HPDE6-E6E7 (cell line): Measurements from ENCODE around the gene MED19.
A peak's percentile ranks its signal among the peaks of the same experiment; 100 is the strongest.
"Not testable (repeated sequence)": the region's sequence is repeated elsewhere in the genome, so short reads cannot be mapped to it uniquely, and the experiment has no call there.

Experiments
- DNase-seq: peaks from one replicate; pipeline ENCODE4 v3.0.0; 2011; ENCODE audit warnings: missing footprints; ENCODE audit errors: extremely low spot score

MED19 gene

GRCh38 chr11:57705432-57705831, 6.6 kb downstream of the MED19 start:
- not testable (repeated sequence) for DNase-seq

GRCh38 chr11:57704932-57705331, 7.1 kb downstream of the MED19 start:
- no peak for DNase-seq

DNA sequence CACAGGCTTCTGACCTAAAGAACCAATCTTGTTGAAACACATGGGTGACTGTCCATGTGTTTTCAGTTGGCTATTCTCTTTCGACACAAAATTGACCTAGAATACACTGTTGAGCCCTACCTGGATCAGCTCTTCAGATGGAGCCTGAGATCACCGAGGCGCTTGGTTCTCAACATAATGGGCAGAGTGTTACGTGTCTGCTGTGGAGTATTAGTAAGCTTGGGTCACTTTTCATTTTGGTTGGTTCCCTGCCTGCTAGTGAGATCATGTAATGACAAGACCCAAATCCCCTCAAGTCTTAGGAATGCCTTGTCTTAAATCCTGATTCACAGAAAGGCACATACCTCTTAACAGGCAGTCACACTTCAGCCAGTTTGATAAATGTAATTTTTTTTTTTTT, 8.7 kb downstream of the MED19 start:
- no peak for DNase-seq

DNA sequence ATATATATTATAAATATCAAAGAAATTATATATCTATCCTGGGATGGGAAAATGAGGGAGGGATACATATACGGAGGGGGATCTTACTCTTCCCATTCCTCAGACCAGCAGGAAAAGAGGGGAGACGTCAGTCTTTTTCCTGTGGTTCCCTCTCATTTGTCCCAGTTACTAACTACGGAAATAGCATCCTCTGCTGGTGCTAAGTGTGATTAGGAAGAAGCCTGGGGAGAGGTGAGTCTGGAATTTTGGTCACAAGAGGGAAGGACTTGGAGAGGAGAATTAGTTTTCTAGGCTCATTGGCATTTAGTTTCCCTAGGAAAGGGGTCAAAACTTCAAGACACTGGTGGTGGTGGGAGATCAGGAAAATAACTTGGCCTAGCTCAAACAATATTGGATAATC, 11.6 kb downstream of the MED19 start:
- DNase-seq, result no peak

DNA sequence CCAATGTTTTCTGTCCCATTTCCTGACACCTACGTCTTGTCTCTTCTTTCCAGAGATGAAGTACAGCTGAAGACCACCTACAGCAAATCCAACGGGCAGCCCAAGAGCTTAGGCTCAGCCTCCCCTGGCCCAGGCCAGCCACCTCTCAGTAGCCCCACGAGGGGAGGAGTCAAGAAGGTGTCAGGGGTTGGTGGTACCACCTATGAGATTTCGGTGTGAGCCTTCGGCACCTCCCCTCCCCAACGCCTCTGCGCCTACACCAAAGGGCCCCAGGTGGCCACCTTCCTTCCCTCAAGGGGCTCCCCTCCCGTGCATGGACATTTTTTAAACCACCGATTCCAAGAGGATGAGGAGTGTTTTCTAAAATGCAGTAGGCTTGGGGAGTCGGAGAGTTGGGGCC, 12.2 kb downstream of the MED19 start:
- no peak for DNase-seq

GRCh38 chr11:57698843-57699365, 13.1 kb downstream of the MED19 start:
- DNase-seq, result no peak

DNA sequence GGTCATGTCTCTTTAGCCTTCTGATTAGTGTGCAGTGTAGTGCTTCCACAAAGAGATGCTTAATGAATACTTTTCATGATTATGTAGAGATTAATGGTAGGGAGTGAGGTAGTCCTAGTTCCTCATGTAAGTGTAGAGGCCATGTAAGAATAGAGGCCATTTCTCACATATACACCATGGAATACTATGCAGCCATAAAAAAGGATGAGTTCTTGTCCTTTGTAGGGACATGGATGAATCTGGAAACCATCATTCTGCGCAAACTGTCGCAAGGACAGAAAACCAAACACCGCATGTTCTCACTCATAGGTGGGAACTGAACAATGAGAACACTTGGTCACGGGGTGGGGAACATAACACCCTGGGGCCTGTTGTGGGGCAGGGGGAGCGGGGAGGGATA, 21.5 kb downstream of the MED19 start:
- not testable (repeated sequence) for DNase-seq

- no peak for DNase-seq
Observed at GRCh38 chr11:57681168-57681567, 30.8 kb downstream of the MED19 start.

- peak; percentile 82 for DNase-seq
Observed at GRCh38 chr11:57680552-57680874, 31.5 kb downstream of the MED19 start.

DNA sequence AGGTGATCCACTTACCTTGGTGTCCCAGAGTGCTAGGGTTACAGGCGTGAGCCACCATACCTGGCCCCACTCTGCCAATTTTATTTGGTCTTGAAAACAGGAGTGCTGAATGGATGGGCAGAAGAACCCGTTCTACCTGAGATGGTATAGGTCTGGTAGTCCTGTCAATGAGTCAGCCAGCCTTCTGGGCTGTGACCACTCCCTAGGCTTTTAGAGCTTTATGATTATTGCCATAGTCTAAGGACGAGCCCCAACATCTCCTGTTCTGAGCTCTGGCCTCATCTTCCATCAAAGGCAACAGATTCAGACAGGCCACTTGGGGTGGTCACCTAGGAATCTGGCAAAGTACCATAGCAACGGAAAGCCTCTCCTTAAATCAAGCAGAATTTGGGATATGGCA, 32.6 kb downstream of the MED19 start:
- DNase-seq, result peak; percentile 92

DNA sequence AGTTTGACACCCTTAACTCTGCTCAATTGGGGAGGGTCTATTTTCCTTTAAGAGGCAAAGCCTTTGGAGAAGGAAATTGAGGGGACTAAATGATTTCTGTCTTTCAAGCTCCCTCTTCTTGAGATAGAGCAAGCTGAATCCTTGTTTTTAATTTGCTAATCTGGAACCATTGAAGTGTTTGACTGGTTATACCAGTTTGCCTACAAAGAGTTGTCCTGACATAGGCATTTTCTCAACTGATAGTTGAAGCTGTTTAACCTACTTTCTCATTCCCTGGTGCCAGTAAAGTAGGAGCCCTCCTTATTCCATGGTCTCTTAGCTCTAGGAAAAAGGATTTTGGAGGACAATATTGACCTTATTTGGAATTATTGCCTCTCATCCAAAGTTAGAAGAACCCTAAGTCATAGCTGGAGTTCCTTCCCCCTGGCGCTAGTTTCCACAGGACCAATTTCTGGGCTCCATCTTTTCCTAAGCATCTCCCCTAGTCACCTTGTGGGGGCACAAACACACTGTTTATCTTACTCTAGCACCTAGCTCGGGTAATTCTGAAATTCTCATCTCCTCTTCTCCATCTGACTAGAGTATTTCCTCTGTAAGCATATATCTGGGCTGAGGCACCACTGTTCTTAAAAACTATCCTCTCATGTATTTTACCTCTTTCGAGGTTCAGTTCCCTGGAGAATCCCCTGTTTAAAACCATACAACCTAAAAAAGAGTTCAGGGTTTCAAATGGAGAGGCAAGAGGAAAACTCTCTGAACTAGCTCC, 36.7 kb downstream of the MED19 start:
- DNase-seq, result peak; percentile 10

- no peak for DNase-seq
Observed at GRCh38 chr11:57674251-57674650, 37.8 kb downstream of the MED19 start.

DNA sequence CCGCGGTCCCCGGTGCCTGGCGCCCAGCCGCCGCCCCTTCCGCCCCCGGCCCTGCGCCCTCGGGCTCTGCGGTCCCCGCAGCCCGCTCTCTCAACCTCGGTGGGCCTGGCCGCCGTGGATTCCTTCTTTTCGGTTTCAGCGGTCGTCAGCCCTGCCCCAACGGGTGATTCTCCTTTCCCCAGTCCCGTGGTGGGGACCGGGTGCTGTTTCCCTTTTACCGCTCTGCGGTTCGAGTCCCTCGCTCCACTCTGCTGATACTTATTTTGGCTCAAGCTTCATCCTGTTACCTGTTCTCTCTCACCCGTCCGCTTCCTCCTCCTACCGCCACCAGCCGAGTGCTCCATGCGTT, 43.6 kb downstream of the MED19 start:
- DNase-seq, result no peak

DNA sequence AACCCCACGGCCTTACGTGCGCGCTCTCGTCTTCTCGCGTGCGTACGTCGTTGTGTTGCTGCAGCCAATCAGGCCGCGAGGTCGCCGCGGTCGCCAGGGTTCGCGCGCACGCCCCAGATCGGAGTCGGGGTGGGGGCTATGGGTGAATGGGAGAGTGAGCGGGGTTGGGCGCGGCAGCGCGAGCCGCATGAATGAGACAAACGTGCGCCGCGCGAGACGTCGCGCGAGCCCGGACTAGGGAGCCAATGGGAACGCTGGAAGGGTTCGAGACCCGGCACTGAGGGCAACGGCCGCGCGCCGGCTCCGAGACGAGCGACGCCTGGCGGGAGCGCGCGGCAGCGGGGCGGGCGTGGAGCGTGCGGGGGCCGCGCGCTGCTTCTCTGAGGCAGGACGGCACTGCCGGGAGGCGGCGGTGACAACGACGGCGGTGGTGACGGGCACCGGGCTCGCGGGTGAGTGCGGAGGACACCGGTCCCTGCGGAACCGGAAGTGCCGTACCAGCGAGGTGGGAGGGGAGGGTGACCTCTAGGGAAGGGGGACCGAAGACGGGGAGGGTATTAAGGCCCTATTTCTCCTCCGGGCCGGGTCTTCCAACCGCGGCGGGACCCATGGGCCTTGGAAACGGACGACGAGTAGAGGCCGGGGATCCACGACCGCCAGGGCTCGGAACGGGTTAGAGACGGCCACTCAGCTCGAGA, 44.1 kb downstream of the MED19 start, which contains the start of gene ZDHHC5:
Gene ZDHHC5, plus strand, starts transcription at position 379 of the 698 bp plus-strand sequence. CDS start 4,977 bp downstream, outside the sequence.
- peak; percentile 99 for DNase-seq

DNA sequence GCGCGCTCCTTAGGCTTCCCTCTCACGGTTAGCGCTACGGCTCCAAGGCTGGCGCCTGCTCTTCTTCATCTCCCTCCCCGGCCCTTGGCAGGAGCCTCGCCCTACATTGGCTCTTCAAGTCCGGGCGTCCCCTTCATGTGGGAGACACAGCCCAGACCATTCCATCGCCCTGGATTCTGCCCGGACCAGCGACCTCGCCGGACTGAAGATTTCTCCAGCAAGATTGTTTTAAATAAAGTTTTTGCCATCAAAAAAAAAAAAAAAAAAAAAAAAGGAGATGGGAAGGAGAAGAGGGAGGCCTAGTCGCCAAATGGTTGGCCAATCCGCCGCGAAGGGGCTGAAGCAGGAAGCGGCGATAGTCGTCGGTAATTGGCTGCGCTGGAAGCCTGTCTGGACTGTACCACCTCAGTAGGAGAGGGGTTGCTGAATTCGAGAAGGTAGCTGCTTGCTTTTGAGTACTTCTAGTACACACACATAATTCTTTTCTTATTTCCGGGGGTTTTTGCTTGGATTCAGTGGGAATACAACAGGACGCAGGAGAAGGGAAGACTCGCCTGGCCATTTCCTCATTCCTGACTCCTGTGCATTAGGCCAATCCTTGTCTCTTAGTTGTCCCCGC, 44.8 kb downstream of the MED19 start:
- DNase-seq, result peak; percentile 91

- no peak for DNase-seq
Observed at GRCh38 chr11:57663975-57664374, 48.0 kb downstream of the MED19 start.

DNA sequence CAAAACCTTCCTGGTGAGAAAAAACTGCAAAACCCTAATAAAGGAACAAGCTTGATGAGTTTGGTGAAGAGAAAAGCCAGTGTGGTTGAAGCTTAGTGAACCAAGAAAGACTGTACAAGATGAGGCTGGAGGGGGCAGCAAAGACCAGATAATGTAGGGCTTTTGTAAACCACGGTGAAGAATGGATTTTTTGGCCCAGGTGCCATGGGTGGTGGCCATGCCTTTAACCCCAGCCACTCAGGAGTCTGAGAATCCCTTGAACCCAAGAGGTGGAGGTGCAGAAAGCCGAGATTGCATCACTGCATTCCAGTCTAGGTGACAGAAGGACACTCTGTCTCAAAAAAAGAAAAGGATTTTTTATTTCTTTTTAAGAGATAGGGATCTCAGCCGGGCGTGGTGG, 49.1 kb downstream of the MED19 start:
- DNase-seq, result no peak

DNA sequence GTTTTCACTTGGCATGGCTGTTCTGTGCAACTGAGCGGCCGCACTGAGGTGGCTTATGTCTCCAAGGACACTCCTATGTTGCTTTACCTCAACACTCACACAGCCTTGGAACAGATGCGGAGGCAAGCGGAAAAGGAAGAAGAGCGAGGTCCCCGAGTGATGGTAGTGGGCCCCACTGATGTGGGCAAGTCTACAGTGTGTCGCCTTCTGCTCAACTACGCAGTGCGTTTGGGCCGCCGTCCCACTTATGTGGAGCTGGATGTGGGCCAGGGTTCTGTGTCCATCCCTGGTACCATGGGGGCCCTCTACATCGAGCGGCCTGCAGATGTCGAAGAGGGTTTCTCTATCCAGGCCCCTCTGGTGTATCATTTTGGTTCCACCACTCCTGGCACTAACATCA, 52.3 kb downstream of the MED19 start:
- no peak for DNase-seq

- no peak for DNase-seq
Observed at GRCh38 chr11:57658023-57658361, 54.0 kb downstream of the MED19 start.

DNA sequence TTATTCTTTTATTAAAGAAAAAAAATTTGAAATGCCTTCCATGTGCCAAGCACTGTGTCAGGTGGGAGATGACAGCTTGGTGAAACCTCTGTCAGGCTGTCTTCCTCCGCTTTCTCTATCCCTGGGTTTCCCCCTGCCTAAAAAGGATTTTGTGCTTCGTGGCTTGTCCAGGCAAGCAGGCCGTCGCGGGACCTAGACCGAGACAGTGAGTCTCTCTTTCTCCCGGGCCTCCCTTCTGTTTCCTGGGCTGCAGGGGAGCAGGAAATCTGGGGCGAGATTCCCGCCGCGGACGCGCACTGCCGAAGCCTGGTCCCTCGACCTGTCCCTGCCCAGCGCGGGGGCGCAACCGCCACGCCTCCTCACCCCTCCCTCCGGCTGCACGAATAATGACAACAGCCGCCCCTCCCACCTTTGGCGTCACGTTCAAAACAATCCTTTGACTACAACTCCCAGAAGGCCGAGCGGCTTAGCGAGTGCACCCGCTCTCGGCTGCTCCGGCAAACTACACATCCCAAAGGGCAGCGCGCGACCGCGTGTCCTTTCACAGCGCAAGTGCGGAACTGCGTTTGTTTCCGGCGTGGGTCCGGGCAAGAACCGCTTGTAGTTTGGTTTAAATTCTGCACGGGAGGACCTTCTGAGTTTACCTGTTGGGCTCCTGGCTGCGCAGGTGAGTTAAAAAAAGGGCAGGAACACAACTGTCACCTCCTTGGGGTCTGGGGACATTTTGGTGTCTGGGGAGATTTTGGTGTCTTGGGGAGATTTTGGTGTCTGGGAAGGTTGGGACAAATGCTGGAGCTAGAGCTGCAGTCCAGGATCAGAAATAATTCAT, 54.6 kb downstream of the MED19 start, which contains the start of gene CLP1:
Gene CLP1, plus strand, starts transcription at position 569 of the 829 bp plus-strand sequence. CDS start 1,715 bp downstream, outside the sequence.
- peak; percentile 93 for DNase-seq

GRCh38 chr11:57656885-57657193, 55.2 kb downstream of the MED19 start:
- no peak for DNase-seq
